CD4-positive, alpha-beta T cell treated with Interleukin-12 subunit alpha and Interleukin-12 subunit beta, for 1 hour (primary cell): ENCODE results near the gene BLACAT1.
A peak's percentile ranks its signal among the peaks of the same experiment; 100 is the strongest.

ENCODE experiments used
- DNase-seq: peaks from one replicate; pipeline ENCODE4 v3.0.0-alpha.2; 2020

The BLACAT1 gene

GRCh38 chr1:205455581-205456382, at the start of gene BLACAT1:
TSS of gene BLACAT1 (minus strand) at chr1:205456045.
- no peak for DNase-seq

GRCh38 chr1:205505076-205505729, 49.4 kb upstream of the BLACAT1 start:
- DNase-seq = no peak

- DNase-seq = peak; percentile 39
Measured at GRCh38 chr1:205504311-205505075, 48.6 kb upstream of the BLACAT1 start, which contains the start of gene CDK18. TSS of gene CDK18 (plus strand) at chr1:205504669. CDS start at chr1:205523168, 18,499 bp downstream.

GRCh38 chr1:205502992-205503391, 47.1 kb upstream of the BLACAT1 start:
- no peak for DNase-seq

- DNase-seq = no peak
Measured at GRCh38 chr1:205502111-205502810, 46.4 kb upstream of the BLACAT1 start.

- no peak for DNase-seq
Measured at GRCh38 chr1:205500240-205501233, 44.7 kb upstream of the BLACAT1 start.

GRCh38 chr1:205499789-205500188, 43.9 kb upstream of the BLACAT1 start:
- no peak for DNase-seq

GRCh38 chr1:205497351-205497750, 41.5 kb upstream of the BLACAT1 start:
- no peak for DNase-seq

GRCh38 chr1:205496661-205497060, 40.8 kb upstream of the BLACAT1 start:
- no peak for DNase-seq

- DNase-seq = no peak
Measured at GRCh38 chr1:205495237-205495823, 39.5 kb upstream of the BLACAT1 start.

- DNase-seq = no peak
Measured at GRCh38 chr1:205494115-205494514, 38.3 kb upstream of the BLACAT1 start.

GRCh38 chr1:205493241-205494085, 37.6 kb upstream of the BLACAT1 start:
- DNase-seq = no peak

GRCh38 chr1:205492774-205493173, 36.9 kb upstream of the BLACAT1 start:
- DNase-seq = no peak

- no peak for DNase-seq
Measured at GRCh38 chr1:205492201-205492667, 36.4 kb upstream of the BLACAT1 start.

- no peak for DNase-seq
Measured at GRCh38 chr1:205491794-205492193, 35.9 kb upstream of the BLACAT1 start.

- DNase-seq = peak; percentile 55
Measured at GRCh38 chr1:205488074-205488723, 32.4 kb upstream of the BLACAT1 start.

- DNase-seq = no peak
Measured at GRCh38 chr1:205486258-205486657, 30.4 kb upstream of the BLACAT1 start.

- DNase-seq = peak; percentile 79
Measured at GRCh38 chr1:205484985-205485967, 29.4 kb upstream of the BLACAT1 start.
